HCT116 (cell line): Measurements from ENCODE around the gene GABRP. TPM values are rescaled to one million over a fixed set of nuclear protein-coding genes. Genes with fewer than 3 reads are reported as not detected.

Source experiments
- ATAC-seq: fragments of 200-7000 bp; cut with Tn5 transposase; 2 replicates; pipeline ENCODE4 v1.9.1; 2020; ENCODE audit warnings: mild to moderate bottlenecking, moderate library complexity
- BruUV-seq: library from RNA; stranded (reverse); fragments of 400-500 nt; replicated peaks from 2 replicates; lab custom pipeline; 2021; lab: Mats Ljungman, UMichigan
- CTCF ChIA-PET: fragments of 300-600 bp; sonication (Branson Sonifier 250); formaldehyde crosslinking; loops from one replicate; lab custom pipeline; 2021; ENCODE audit warnings: antibody characterized with exemption; lab: Charles Lee
- POLR2A ChIA-PET: fragments of 300-600, 350-600 bp; sonication (Branson Sonifier 250); formaldehyde crosslinking; loops from one replicate; lab custom pipeline; 2021; ENCODE audit warnings: antibody characterized with exemption; lab: Charles Lee
- RAD21 ChIA-PET, 2 experiments: fragments of 300-600 bp; sonication (Branson Sonifier 250); formaldehyde crosslinking; loops; one replicate each; lab custom pipeline; 2023; ENCODE audit warnings: low total read pairs in 2 of 2; ENCODE audit not compliant: uncharacterized antibody in 2 of 2, unreplicated experiment in 2 of 2, low non-redundant PET in 1 of 2; lab: Charles Lee
- DNase-seq: peaks from one replicate; pipeline ENCODE4 v3.0.0-alpha.2; 2010; ENCODE audit warnings: low read depth, low spot score
- H2AFZ ChIP-seq: fragments of 200-600 bp; shearing (Covaris generic), sonication (generic); 2 replicates; pipeline ENCODE4 v1.6.1; 2017; ENCODE audit warnings: low read depth, mixed run types, mixed read lengths, antibody characterized with exemption, low read length; ENCODE audit not compliant: poor library complexity, severe bottlenecking
- H3K27ac ChIP-seq: 2 replicates; pipeline ENCODE4 v1.5.1; 2012; ENCODE audit warnings: low read depth, low read length
- H3K27me3 ChIP-seq: fragments of 200-600 bp; sonication (generic); 2 replicates; pipeline ENCODE4 v1.6.1; 2016; ENCODE audit warnings: mixed run types, low read length, mixed read lengths; ENCODE audit not compliant: insufficient read depth
- H3K36me3 ChIP-seq, 2 experiments: fragments of 200-500 bp in 1 of 2; fragments of 200-600 bp in 1 of 2; sonication (Bioruptor generic) in 1 of 2; sonication (generic) in 1 of 2; 2 replicates each; pipeline versions ENCODE4 v1.5.1 to v1.6.1; 2014 to 2016; ENCODE audit warnings: low read length in 2 of 2, inconsistent platforms in 1 of 2, mixed read lengths in 1 of 2, mixed run types in 1 of 2; ENCODE audit not compliant: insufficient read depth in 2 of 2, control insufficient read depth in 1 of 2
- H3K4me1 ChIP-seq, 2 experiments: fragments of 200-600 bp in 1 of 2; sonication (generic) in 1 of 2; 2 replicates each; pipeline versions ENCODE4 v1.5.1 to v1.6.1; 2012 to 2017; ENCODE audit warnings: low read length in 2 of 2, inconsistent platforms in 1 of 2, mild to moderate bottlenecking in 1 of 2, mixed read lengths in 1 of 2, mixed run types in 1 of 2, moderate library complexity in 1 of 2; ENCODE audit not compliant: insufficient read depth in 2 of 2, control insufficient read depth in 1 of 2
- H3K4me2 ChIP-seq: fragments of 200-600 bp; sonication (generic); 2 replicates; pipeline ENCODE4 v1.6.1; 2017; ENCODE audit warnings: mixed run types, low read length, mixed read lengths
- H3K4me3 ChIP-seq, 2 experiments: fragments of 200-600 bp in 1 of 2; sonication (generic) in 1 of 2; replicated peaks in 1 of 2; 2 replicates each; pipeline ENCODE4 v1.5.1; 2011 to 2016; ENCODE audit warnings: low read length in 2 of 2, control low read depth in 1 of 2, low read depth in 1 of 2, mild to moderate bottlenecking in 1 of 2, mixed read lengths in 1 of 2, mixed run types in 1 of 2
- H3K79me2 ChIP-seq: fragments of 200-600 bp; sonication (generic); 2 replicates; pipeline ENCODE4 v1.6.1; 2017; ENCODE audit warnings: mild to moderate bottlenecking, mixed run types, low read length, moderate library complexity, mixed read lengths; ENCODE audit not compliant: insufficient read depth
- H3K9ac ChIP-seq: fragments of 200-600 bp; sonication (generic); 2 replicates; pipeline ENCODE4 v1.6.1; 2016; ENCODE audit warnings: low read length, mixed read lengths
- H3K9me2 ChIP-seq: fragments of 200-600 bp; sonication (generic), shearing (Covaris generic); 2 replicates; pipeline ENCODE4 v1.6.1; 2017; ENCODE audit warnings: mixed run types, mild to moderate bottlenecking, moderate library complexity; ENCODE audit not compliant: insufficient read depth
- H3K9me3 ChIP-seq, 2 experiments: fragments of 200-500 bp in 1 of 2; fragments of 200-600 bp in 1 of 2; sonication (Bioruptor generic) in 1 of 2; sonication (generic) in 1 of 2; 2 replicates each; pipeline ENCODE4 v1.6.1; 2014 to 2017; ENCODE audit warnings: low read length in 2 of 2, mixed read lengths in 2 of 2, inconsistent platforms in 1 of 2, low read depth in 1 of 2, mild to moderate bottlenecking in 1 of 2, mixed run types in 1 of 2, moderate library complexity in 1 of 2; ENCODE audit not compliant: control insufficient read depth in 1 of 2, insufficient read depth in 1 of 2
- H4K20me1 ChIP-seq: fragments of 200-600 bp; sonication (generic), shearing (Covaris generic); 2 replicates; pipeline ENCODE4 v1.6.1; 2017; ENCODE audit warnings: mixed run types, mild to moderate bottlenecking, moderate library complexity; ENCODE audit not compliant: insufficient read depth
- CBX3 ChIP-seq: IDR thresholded peaks from 2 replicates; pipeline ENCODE4 v1.6.1; 2012; ENCODE audit warnings: low read depth
- CEBPB ChIP-seq: IDR thresholded peaks from 2 replicates; pipeline ENCODE4 v1.6.1; 2012; ENCODE audit warnings: low read depth
- CTCF ChIP-seq, 3 experiments: fragments of 200-600 bp in 1 of 3; sonication (generic) in 1 of 3; IDR thresholded peaks in 2 of 3; conservative IDR thresholded peaks in 1 of 3; 2 replicates each; pipeline ENCODE4 v1.5.1; 2012 to 2017; ENCODE audit warnings: low read depth in 2 of 3, low read length in 2 of 3, antibody characterized with exemption in 1 of 3, borderline replicate concordance in 1 of 3, control low read depth in 1 of 3, mild to moderate bottlenecking in 1 of 3, mixed read lengths in 1 of 3, mixed run types in 1 of 3, moderate library complexity in 1 of 3; ENCODE audit not compliant: insufficient read depth in 1 of 3
- EGR1 ChIP-seq: IDR thresholded peaks from 2 replicates; pipeline ENCODE4 v1.6.1; 2012; ENCODE audit warnings: low read depth
- ELF1 ChIP-seq: IDR thresholded peaks from 2 replicates; pipeline ENCODE4 v1.6.1; 2012; ENCODE audit warnings: low read depth, borderline replicate concordance
- RAD21 ChIP-seq: IDR thresholded peaks from 2 replicates; pipeline ENCODE4 v1.6.1; 2012; ENCODE audit warnings: low read depth, mild to moderate bottlenecking
- SIN3A ChIP-seq: IDR thresholded peaks from 2 replicates; pipeline ENCODE4 v1.6.1; 2012; ENCODE audit warnings: low read depth
- SP1 ChIP-seq: IDR thresholded peaks from 2 replicates; pipeline ENCODE4 v1.6.1; 2012; ENCODE audit warnings: low read depth
- YY1 ChIP-seq: IDR thresholded peaks from 2 replicates; pipeline ENCODE4 v1.6.1; 2011; ENCODE audit warnings: low read length, low read depth, moderate library complexity, mild to moderate bottlenecking; ENCODE audit not compliant: insufficient replicate concordance; ENCODE audit errors: extremely low read depth
- ZBTB33 ChIP-seq: IDR thresholded peaks from 2 replicates; pipeline ENCODE4 v1.6.1; 2011; ENCODE audit warnings: mild to moderate bottlenecking, low read length, moderate library complexity; ENCODE audit not compliant: insufficient replicate concordance; ENCODE audit errors: extremely low read depth
- ZFX ChIP-seq: fragments of 450-650 bp; IDR thresholded peaks from 2 replicates; pipeline ENCODE4 v1.6.1; 2017
- ZNF274 ChIP-seq: fragments of 200-500 bp; sonication (Bioruptor generic); IDR thresholded peaks from 2 replicates; pipeline ENCODE4 v1.6.1; 2014; ENCODE audit warnings: mild to moderate bottlenecking, low read depth, low read length, inconsistent platforms
- intact Hi-C: fragments of 100-400 bp; cut with micrococcal nuclease; formaldehyde crosslinking; loops from 2 replicates; pipeline ENCODE4 v1.10.0; 2022
- total RNA-seq: library from RNA; stranded (reverse); gene quantifications from one replicate; pipeline ENCODE4 v1.2.1, GENCODE V29; 2021; ENCODE audit not compliant: unreplicated experiment

GABRP gene
- total RNA-seq, 1 experiment from 2014 or later, result not detected

- H3K4me2 ChIP-seq, result no peak overlapping the region
- H3K79me2 ChIP-seq, result no peaks in the 10 kb centered on the region
- no peak overlapping the region for H3K4me3 ChIP-seq
- no peak overlapping the region for H2AFZ ChIP-seq
- no peak for DNase-seq
- H3K4me1 ChIP-seq, result peaks cover 0 to 10% of the 10 kb centered on the region in 2 experiments; a peak in 1 of 4 replicates
- TF ChIP-seq ZNF274 (no peak), ZBTB33 (no peak), RAD21 (no peak), CTCF (IDR thresholded peaks at IDR 0.05 in 2 of 3, conservative IDR thresholded peaks at IDR 0.05 in 1 of 3; ENCODE audit: borderline replicate concordance in 1 of 3, insufficient read depth in 1 of 3, low read depth in 2 of 3, low read length in 2 of 3) (no peak), ELF1 (no peak), CEBPB (no peak), EGR1 (no peak), ZFX (no peak), CBX3 (no peak), SIN3A (no peak), YY1 (no peak), SP1 (no peak)
- TF ChIP-seq, all 23 proteins: peak for 0
- ATAC-seq, result no peak
- Histone ChIP-seq H3K9me2 (no peaks in the 10 kb centered on the region), H3K27ac (no peak overlapping the region), H3K9ac (no peak overlapping the region), H3K27me3 (no peaks in the 10 kb centered on the region; the same call in 1 of the 2 replicates), H3K9me3 (no peaks in the 10 kb centered on the region), H4K20me1 (no peaks in the 10 kb centered on the region), H3K36me3 (no peaks in the 10 kb centered on the region)
- CTCF ChIA-PET, result interaction anchor here (1.4 kb wide), 1 partner anchor 51 kb away, joined by 3 read pairs; no protein-coding TSS in a partner anchor
- POLR2A ChIA-PET, result no interaction called here
- RAD21 ChIA-PET, result no interaction called here
- BruUV-seq, result no TSS peak
- intact Hi-C loops, result loop anchor here (10.0 kb wide), 3 partner anchors 153 to 1163 kb away; no protein-coding TSS in a partner anchor
Observed at GRCh38 chr5:170741801-170742200, 41.7 kb upstream of the GABRP start.
